NCI-H748 (cell line): Measurements from ENCODE around the gene TTLL12.
"Not testable (repeated sequence)": the region's sequence is repeated elsewhere in the genome, so short reads cannot be mapped to it uniquely, and the experiment has no call there.

Source experiments
- DNase-seq: peaks from one replicate; lab custom pipeline; 2025; ENCODE audit not compliant: unreplicated experiment; lab: John Stamatoyannopoulos, UW

TTLL12 gene

GRCh38 chr22:43157874-43158546 lies 28.9 kb downstream of the TTLL12 start:
- DNase-seq, result no peak

GRCh38 chr22:43156413-43156812 lies 30.5 kb downstream of the TTLL12 start:
- DNase-seq, result no peak

- DNase-seq, result no peak
These were observed 31.1 kb downstream of the TTLL12 start for GRCh38 chr22:43155789-43156188.

GRCh38 chr22:43154887-43155536 lies 31.9 kb downstream of the TTLL12 start:
- no peak for DNase-seq

- no peak for DNase-seq
These were observed 33.0 kb downstream of the TTLL12 start for GRCh38 chr22:43153899-43154298.

GRCh38 chr22:43152357-43153071 lies 34.4 kb downstream of the TTLL12 start:
- no peak for DNase-seq

GRCh38 chr22:43152003-43152356 lies 35.0 kb downstream of the TTLL12 start:
- DNase-seq, result no peak

GRCh38 chr22:43151251-43152002 lies 35.5 kb downstream of the TTLL12 start, which contains the start of gene TSPO:
TSS of gene TSPO (plus strand) at chr22:43151559. CDS start at chr22:43159239, 7,680 bp downstream.
- DNase-seq, result peak; percentile 28

GRCh38 chr22:43150731-43151206 lies 36.2 kb downstream of the TTLL12 start:
- no peak for DNase-seq

GRCh38 chr22:43148581-43148980 lies 38.4 kb downstream of the TTLL12 start:
- no peak for DNase-seq

GRCh38 chr22:43147821-43148220 lies 39.1 kb downstream of the TTLL12 start:
- DNase-seq, result no peak

- not testable (repeated sequence) for DNase-seq
These were observed 40.6 kb downstream of the TTLL12 start for GRCh38 chr22:43146332-43146731.

GRCh38 chr22:43145371-43145770 lies 41.6 kb downstream of the TTLL12 start:
- DNase-seq, result not testable (repeated sequence)

GRCh38 chr22:43144949-43145348 lies 42.0 kb downstream of the TTLL12 start:
- no peak for DNase-seq

GRCh38 chr22:43142880-43143562 lies 43.9 kb downstream of the TTLL12 start, which contains the start of gene MCAT:
TSS of gene MCAT (minus strand) at chr22:43143398. CDS start at chr22:43143348, 50 bp downstream.
- peak; percentile 91 for DNase-seq

GRCh38 chr22:43136801-43137200 lies 50.1 kb downstream of the TTLL12 start:
- no peak for DNase-seq

GRCh38 chr22:43136255-43136654 lies 50.7 kb downstream of the TTLL12 start:
- peak; percentile 22 for DNase-seq

GRCh38 chr22:43135565-43135964 lies 51.4 kb downstream of the TTLL12 start:
- no peak for DNase-seq

GRCh38 chr22:43134553-43134952 lies 52.4 kb downstream of the TTLL12 start:
- DNase-seq, result no peak

GRCh38 chr22:43133401-43133800 lies 53.5 kb downstream of the TTLL12 start:
- DNase-seq, result no peak
